Activated CD4-positive, alpha-beta T cell treated with anti-CD3 and anti-CD28 coated beads for 48 hours (primary cell): ENCODE data around the gene GJB5.
A peak's percentile ranks its signal among the peaks of the same experiment; 100 is the strongest.
"Not testable (repeated sequence)": the region's sequence is repeated elsewhere in the genome, so short reads cannot be mapped to it uniquely, and the experiment has no call there.

Experiments
- DNase-seq: peaks from one replicate; pipeline ENCODE4 v3.0.0-alpha.2; 2020

Gene GJB5

GRCh38 chr1:34754964-34755637 is at the start of gene GJB5:
TSS of gene GJB5 (plus strand) at chr1:34755047. CDS start at chr1:34757331, 2,284 bp downstream.
- no peak for DNase-seq

- DNase-seq, result no peak
These were observed 49.8 kb upstream of the GJB5 start for GRCh38 chr1:34705077-34705476.

GRCh38 chr1:34708106-34708505 is 46.7 kb upstream of the GJB5 start:
- no peak for DNase-seq

- DNase-seq, result peak; percentile 3
These were observed 45.3 kb upstream of the GJB5 start for GRCh38 chr1:34709547-34709946.

GRCh38 chr1:34710812-34711211 is 44.0 kb upstream of the GJB5 start:
- no peak for DNase-seq

GRCh38 chr1:34711485-34711884 is 43.4 kb upstream of the GJB5 start:
- no peak for DNase-seq

GRCh38 chr1:34712007-34712688 is 42.7 kb upstream of the GJB5 start:
- no peak for DNase-seq

GRCh38 chr1:34713443-34713842 is 41.4 kb upstream of the GJB5 start:
- no peak for DNase-seq

GRCh38 chr1:34714386-34714785 is 40.5 kb upstream of the GJB5 start:
- no peak for DNase-seq

GRCh38 chr1:34715139-34715538 is 39.7 kb upstream of the GJB5 start:
- DNase-seq, result no peak

GRCh38 chr1:34721241-34721640 is 33.6 kb upstream of the GJB5 start:
- DNase-seq, result no peak

GRCh38 chr1:34721646-34722355 is 33.0 kb upstream of the GJB5 start:
- no peak for DNase-seq

GRCh38 chr1:34726861-34727260 is 28.0 kb upstream of the GJB5 start:
- no peak for DNase-seq

- no peak for DNase-seq
These were observed 24.4 kb upstream of the GJB5 start for GRCh38 chr1:34730485-34730884.

- DNase-seq, result not testable (repeated sequence)
These were observed 22.0 kb upstream of the GJB5 start for GRCh38 chr1:34732831-34733230.

GRCh38 chr1:34736692-34737091 is 18.2 kb upstream of the GJB5 start:
- no peak for DNase-seq

GRCh38 chr1:34737236-34737635 is 17.6 kb upstream of the GJB5 start:
- not testable (repeated sequence) for DNase-seq

GRCh38 chr1:34739613-34740012 is 15.2 kb upstream of the GJB5 start:
- DNase-seq, result no peak

GRCh38 chr1:34740161-34740868 is 14.5 kb upstream of the GJB5 start:
- no peak for DNase-seq

- peak; percentile 88 for DNase-seq
These were observed 12.1 kb upstream of the GJB5 start for GRCh38 chr1:34742667-34743270.

GRCh38 chr1:34743775-34744174 is 11.1 kb upstream of the GJB5 start:
- DNase-seq, result no peak

GRCh38 chr1:34744851-34745250 is 10.0 kb upstream of the GJB5 start:
- no peak for DNase-seq

GRCh38 chr1:34745666-34746065 is 9.2 kb upstream of the GJB5 start:
- no peak for DNase-seq
